ENCODE results near the gene TNFRSF4.

Gene TNFRSF4

GRCh38 chr1:1167841-1168450, 46.0 kb downstream of the TNFRSF4 start:
- DNase-seq: no peak

- no peak for DNase-seq
Measured at GRCh38 chr1:1167398-1167821, 46.5 kb downstream of the TNFRSF4 start.

GRCh38 chr1:1166642-1167397, 47.1 kb downstream of the TNFRSF4 start:
- DNase-seq: no peak

GRCh38 chr1:1165900-1166421, 48.0 kb downstream of the TNFRSF4 start:
- DNase-seq: no peak

GRCh38 chr1:1165485-1165884, 48.5 kb downstream of the TNFRSF4 start:
- no peak for DNase-seq

- DNase-seq: no peak
Measured at GRCh38 chr1:1164701-1165451, 49.1 kb downstream of the TNFRSF4 start.

GRCh38 chr1:1164361-1164700, 49.6 kb downstream of the TNFRSF4 start:
- DNase-seq: no peak

GRCh38 chr1:1163538-1164070, 50.3 kb downstream of the TNFRSF4 start:
- no peak for DNase-seq

- DNase-seq: no peak
Measured at GRCh38 chr1:1162597-1163537, 51.1 kb downstream of the TNFRSF4 start.

GRCh38 chr1:1161683-1162079, 52.3 kb downstream of the TNFRSF4 start:
- DNase-seq: no peak

All from activated CD4-positive, alpha-beta T cell treated with anti-CD3 and anti-CD28 coated beads, Interleukin-2, amount 50 U/mL, for 4 hours (primary cell).